ENCODE data around the gene MMP2. TPM values are rescaled to one million over a fixed set of nuclear protein-coding genes. Genes with fewer than 3 reads are reported as not detected.

Gene MMP2
- total and polyA plus RNA-seq, 2 experiments from 2014 or later, result 128 to 196 TPM

- no peaks in the 10 kb centered on the region for H3K27me3 ChIP-seq
- DNase-seq (ENCODE audit: low spot score), result no peak
- H3K9me2 ChIP-seq (replicated peaks; ENCODE audit: insufficient read depth), result no peaks in the 10 kb centered on the region
- H3K36me3 ChIP-seq (replicated peaks; ENCODE audit: insufficient read depth, low read depth), result no peaks in the 10 kb centered on the region
- H4K20me1 ChIP-seq (ENCODE audit: insufficient read depth, poor library complexity, severe bottlenecking), result no peaks in the 10 kb centered on the region
- H3K4me2 ChIP-seq, result no peak overlapping the region
- H2AFZ ChIP-seq, result no peak overlapping the region
- WGBS (ENCODE audit: low lambda C conversion rate, missing lambda C conversion rate), result 86% methylated on average over 2 of the region's 2 CpGs
- H3K9me3 ChIP-seq (ENCODE audit: low read depth), result no peaks in the 10 kb centered on the region
- no peak overlapping the region for H3K27ac ChIP-seq
- H3K79me2 ChIP-seq, result no peaks in the 10 kb centered on the region
- no peak overlapping the region for H3K4me3 ChIP-seq
- peaks cover 3% of the 10 kb centered on the region for H3K4me1 ChIP-seq (ENCODE audit: insufficient read depth)
- TF ChIP-seq, protein P1, sequence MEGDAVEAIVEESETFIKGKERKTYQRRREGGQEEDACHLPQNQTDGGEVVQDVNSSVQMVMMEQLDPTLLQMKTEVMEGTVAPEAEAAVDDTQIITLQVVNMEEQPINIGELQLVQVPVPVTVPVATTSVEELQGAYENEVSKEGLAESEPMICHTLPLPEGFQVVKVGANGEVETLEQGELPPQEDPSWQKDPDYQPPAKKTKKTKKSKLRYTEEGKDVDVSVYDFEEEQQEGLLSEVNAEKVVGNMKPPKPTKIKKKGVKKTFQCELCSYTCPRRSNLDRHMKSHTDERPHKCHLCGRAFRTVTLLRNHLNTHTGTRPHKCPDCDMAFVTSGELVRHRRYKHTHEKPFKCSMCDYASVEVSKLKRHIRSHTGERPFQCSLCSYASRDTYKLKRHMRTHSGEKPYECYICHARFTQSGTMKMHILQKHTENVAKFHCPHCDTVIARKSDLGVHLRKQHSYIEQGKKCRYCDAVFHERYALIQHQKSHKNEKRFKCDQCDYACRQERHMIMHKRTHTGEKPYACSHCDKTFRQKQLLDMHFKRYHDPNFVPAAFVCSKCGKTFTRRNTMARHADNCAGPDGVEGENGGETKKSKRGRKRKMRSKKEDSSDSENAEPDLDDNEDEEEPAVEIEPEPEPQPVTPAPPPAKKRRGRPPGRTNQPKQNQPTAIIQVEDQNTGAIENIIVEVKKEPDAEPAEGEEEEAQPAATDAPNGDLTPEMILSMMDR (IDR thresholded peaks at IDR 0.05; ENCODE audit: poor library complexity), result no peak
- TF ChIP-seq EZH2 (IDR thresholded peaks at IDR 0.05; ENCODE audit: borderline replicate concordance) (no peak), EZH2phosphoT487 (IDR thresholded peaks at IDR 0.05; ENCODE audit: low read depth, severe bottlenecking, unreplicated experiment) (no peak)
Observed at GRCh38 chr16:55534756-55535155, 55.8 kb downstream of the MMP2 start.

GRCh38 chr16:55539049-55539448, 60.1 kb downstream of the MMP2 start:
- no peak for DNase-seq (ENCODE audit: low spot score)
- no peaks in the 10 kb centered on the region for H3K36me3 ChIP-seq (replicated peaks; ENCODE audit: insufficient read depth, low read depth)
- H3K9me2 ChIP-seq (replicated peaks; ENCODE audit: insufficient read depth), result no peaks in the 10 kb centered on the region
- H3K4me1 ChIP-seq (ENCODE audit: insufficient read depth), result no peaks in the 10 kb centered on the region
- TF ChIP-seq EZH2 (IDR thresholded peaks at IDR 0.05; ENCODE audit: borderline replicate concordance) (no peak), EZH2phosphoT487 (IDR thresholded peaks at IDR 0.05; ENCODE audit: low read depth, severe bottlenecking, unreplicated experiment) (no peak)
- TF ChIP-seq, protein P1 (IDR thresholded peaks at IDR 0.05; ENCODE audit: poor library complexity), result no peak
- H3K4me3 ChIP-seq, result no peak overlapping the region
- H3K9me3 ChIP-seq (ENCODE audit: low read depth), result no peaks in the 10 kb centered on the region
- H3K4me2 ChIP-seq, result no peak overlapping the region
- no peak overlapping the region for H3K27ac ChIP-seq
- no peaks in the 10 kb centered on the region for H4K20me1 ChIP-seq (ENCODE audit: insufficient read depth, poor library complexity, severe bottlenecking)
- H2AFZ ChIP-seq, result no peak overlapping the region
- 74% methylated on average over 5 of the region's 5 CpGs for WGBS (ENCODE audit: low lambda C conversion rate, missing lambda C conversion rate)
- no peaks in the 10 kb centered on the region for H3K79me2 ChIP-seq
- H3K27me3 ChIP-seq, result no peaks in the 10 kb centered on the region

DNA sequence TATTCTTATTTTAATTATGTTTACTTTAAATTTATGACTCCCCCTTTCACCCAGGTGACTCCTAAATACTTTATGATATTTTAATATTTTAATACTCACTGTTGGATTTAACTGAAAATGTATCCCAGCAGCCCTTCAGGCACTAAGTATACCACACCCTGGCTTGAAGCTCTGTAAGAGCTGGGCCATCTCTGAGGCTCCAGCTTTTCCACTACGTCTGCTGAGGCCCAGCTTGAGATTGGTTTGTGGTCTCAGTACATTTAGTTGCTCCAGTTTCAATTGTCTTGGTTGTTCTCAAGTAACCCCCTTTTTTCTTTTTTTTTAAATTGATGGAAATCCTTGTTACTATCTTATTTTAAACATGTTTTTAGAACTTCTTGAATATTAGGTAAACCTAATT, 60.5 kb downstream of the MMP2 start:
- Histone ChIP-seq H3K4me2 (no peak overlapping the region), H3K27me3 (no peaks in the 10 kb centered on the region), H4K20me1 (ENCODE audit: insufficient read depth, poor library complexity, severe bottlenecking) (no peaks in the 10 kb centered on the region), H3K79me2 (no peaks in the 10 kb centered on the region), H3K36me3 (replicated peaks; ENCODE audit: insufficient read depth, low read depth) (no peaks in the 10 kb centered on the region), H2AFZ (no peak overlapping the region), H3K4me3 (no peak overlapping the region), H3K9me3 (ENCODE audit: low read depth) (no peaks in the 10 kb centered on the region), H3K9me2 (replicated peaks; ENCODE audit: insufficient read depth) (no peaks in the 10 kb centered on the region), H3K4me1 (ENCODE audit: insufficient read depth) (no peaks in the 10 kb centered on the region), H3K27ac (no peak overlapping the region)
- no peak for TF ChIP-seq EZH2phosphoT487 (IDR thresholded peaks at IDR 0.05; ENCODE audit: low read depth, severe bottlenecking, unreplicated experiment)
- TF ChIP-seq, protein P1 (IDR thresholded peaks at IDR 0.05; ENCODE audit: poor library complexity), result no peak
- TF ChIP-seq EZH2 (IDR thresholded peaks at IDR 0.05; ENCODE audit: borderline replicate concordance), result no peak
- DNase-seq (ENCODE audit: low spot score), result no peak
- 83% methylated on average over 1 of the region's 1 CpG for WGBS (ENCODE audit: low lambda C conversion rate, missing lambda C conversion rate)

GRCh38 chr16:55540221-55540620, 61.2 kb downstream of the MMP2 start:
- Histone ChIP-seq H3K79me2 (no peaks in the 10 kb centered on the region), H3K9me2 (replicated peaks; ENCODE audit: insufficient read depth) (no peaks in the 10 kb centered on the region), H3K27me3 (no peaks in the 10 kb centered on the region), H3K4me3 (no peak overlapping the region), H4K20me1 (ENCODE audit: insufficient read depth, poor library complexity, severe bottlenecking) (no peaks in the 10 kb centered on the region), H3K27ac (no peak overlapping the region), H3K9me3 (ENCODE audit: low read depth) (no peaks in the 10 kb centered on the region), H3K4me1 (ENCODE audit: insufficient read depth) (no peaks in the 10 kb centered on the region), H2AFZ (no peak overlapping the region), H3K4me2 (no peak overlapping the region), H3K36me3 (replicated peaks; ENCODE audit: insufficient read depth, low read depth) (no peaks in the 10 kb centered on the region)
- DNase-seq (ENCODE audit: low spot score), result no peak
- 90% methylated on average over 1 of the region's 1 CpG for WGBS (ENCODE audit: low lambda C conversion rate, missing lambda C conversion rate)
- TF ChIP-seq, protein P1 (IDR thresholded peaks at IDR 0.05; ENCODE audit: poor library complexity), result no peak
- TF ChIP-seq EZH2phosphoT487 (IDR thresholded peaks at IDR 0.05; ENCODE audit: low read depth, severe bottlenecking, unreplicated experiment) (no peak), EZH2 (IDR thresholded peaks at IDR 0.05; ENCODE audit: borderline replicate concordance) (no peak)
